HG02943 (cell line): ENCODE results near the gene FBLN1.
"Not testable (repeated sequence)": the region's sequence is repeated elsewhere in the genome, so short reads cannot be mapped to it uniquely, and the experiment has no call there.

Experiments
- ATAC-seq: cut with Tn5 transposase; IDR thresholded peaks from one replicate; pipeline ENCODE4 v1.9.1; 2021; ENCODE audit warnings: mild to moderate bottlenecking, low read depth, moderate library complexity; ENCODE audit not compliant: unreplicated experiment

The FBLN1 gene

GRCh38 chr22:45476814-45477213, 25.9 kb upstream of the FBLN1 start:
- ATAC-seq: no peak

GRCh38 chr22:45477366-45478107, 25.1 kb upstream of the FBLN1 start:
- ATAC-seq: no peak

- no peak for ATAC-seq
Measured at GRCh38 chr22:45478108-45478771, 24.4 kb upstream of the FBLN1 start.

- ATAC-seq: no peak
Measured at GRCh38 chr22:45480717-45481116, 22.0 kb upstream of the FBLN1 start.

GRCh38 chr22:45481661-45482060, 21.0 kb upstream of the FBLN1 start:
- no peak for ATAC-seq

GRCh38 chr22:45482169-45482568, 20.5 kb upstream of the FBLN1 start:
- ATAC-seq: no peak

- no peak for ATAC-seq
Measured at GRCh38 chr22:45483319-45483718, 19.4 kb upstream of the FBLN1 start.

- ATAC-seq: no peak
Measured at GRCh38 chr22:45483918-45484499, 18.7 kb upstream of the FBLN1 start.

- ATAC-seq: no peak
Measured at GRCh38 chr22:45484742-45485141, 17.9 kb upstream of the FBLN1 start.

GRCh38 chr22:45485261-45485660, 17.4 kb upstream of the FBLN1 start:
- no peak for ATAC-seq

- no peak for ATAC-seq
Measured at GRCh38 chr22:45488764-45489370, 13.8 kb upstream of the FBLN1 start.

- no peak for ATAC-seq
Measured at GRCh38 chr22:45490836-45491235, 11.8 kb upstream of the FBLN1 start.

GRCh38 chr22:45491841-45492240, 10.8 kb upstream of the FBLN1 start:
- no peak for ATAC-seq

GRCh38 chr22:45493286-45493771, 9.4 kb upstream of the FBLN1 start:
- no peak for ATAC-seq

GRCh38 chr22:45494306-45494705, 8.4 kb upstream of the FBLN1 start:
- not testable (repeated sequence) for ATAC-seq

- ATAC-seq: not testable (repeated sequence)
Measured at GRCh38 chr22:45495616-45496015, 7.1 kb upstream of the FBLN1 start.

- ATAC-seq: no peak
Measured at GRCh38 chr22:45496451-45496941, 6.2 kb upstream of the FBLN1 start.

GRCh38 chr22:45497351-45498145, 5.1 kb upstream of the FBLN1 start:
- ATAC-seq: no peak

- no peak for ATAC-seq
Measured at GRCh38 chr22:45499746-45500145, 2.9 kb upstream of the FBLN1 start.
